Suprapubic skin (tissue), 4 donors: ENCODE measurements around the gene MYZAP. TPM values are rescaled to one million over a fixed set of nuclear protein-coding genes. Genes with fewer than 3 reads are reported as not detected.
A peak's percentile ranks its signal among the peaks of the same experiment; 100 is the strongest.

Experiments
- DNase-seq, 2 donors: peaks; one replicate each; pipeline ENCODE4 v3.0.0-alpha.2; 2019; ENCODE audit warnings: low spot score in 2 of 2
- H3K27ac ChIP-seq: fragments of 200-600 bp; sonication (generic); one replicate; pipeline ENCODE4 v1.5.1; 2019
- H3K27me3 ChIP-seq: fragments of 200-600 bp; sonication (generic); one replicate; pipeline ENCODE4 v1.5.1; 2019
- H3K36me3 ChIP-seq: fragments of 200-600 bp; sonication (generic); one replicate; pipeline ENCODE4 v1.5.1; 2019
- H3K4me1 ChIP-seq: fragments of 200-600 bp; sonication (generic); one replicate; pipeline ENCODE4 v1.5.1; 2019
- H3K4me3 ChIP-seq: fragments of 200-600 bp; sonication (generic); one replicate; pipeline ENCODE4 v1.5.1; 2019; ENCODE audit warnings: mild to moderate bottlenecking
- H3K9me3 ChIP-seq: fragments of 200-600 bp; sonication (generic); one replicate; pipeline ENCODE4 v1.5.1; 2019
- CTCF ChIP-seq, 2 donors: fragments of 200-600 bp in 1 of 2; fragments of 450-650 bp in 1 of 2; sonication (generic) in 1 of 2; IDR thresholded peaks; one replicate each; pipeline ENCODE4 v1.5.1; 2016 to 2019; ENCODE audit warnings: antibody characterized with exemption in 2 of 2, mild to moderate bottlenecking in 1 of 2, moderate library complexity in 1 of 2
- EP300 ChIP-seq: sonication (generic); formaldehyde crosslinking; IDR thresholded peaks from one replicate; pipeline ENCODE4 v1.6.1; 2017; ENCODE audit warnings: antibody characterized with exemption
- POLR2A ChIP-seq, 2 donors: fragments of 450-650 bp; IDR thresholded peaks; one replicate each; pipeline ENCODE4 v1.6.1; 2017; ENCODE audit warnings: antibody characterized with exemption in 2 of 2, mild to moderate bottlenecking in 2 of 2, moderate library complexity in 2 of 2
- POLR2AphosphoS5 ChIP-seq, 3 donors: sonication (generic); formaldehyde crosslinking; IDR thresholded peaks; one replicate each; pipeline ENCODE4 v1.6.1; 2017; ENCODE audit warnings: antibody characterized with exemption in 3 of 3
- WGBS: methylation state at CpG from one replicate; pipeline ENCODE4 v1.1.5; 2018; 5-methylcytosine and 5-hydroxymethylcytosine counted together
- total RNA-seq, 4 donors: library from RNA; depleted of rRNA; stranded (reverse); fragments of >200 nt; gene quantifications; one replicate each; pipeline ENCODE4 v1.1.0, GENCODE V29; 2016

The MYZAP gene
- total RNA-seq, 4 donors from 2014 or later, result 8.6 to 14.9 (median 11.6) TPM

GRCh38 chr15:57582090-57582489 is 9.6 kb upstream of the MYZAP start:
- Histone ChIP-seq H3K27ac (no peak overlapping the region), H3K4me1 (peaks cover 6% of the 10 kb centered on the region), H3K36me3 (no peaks in the 10 kb centered on the region), H3K27me3 (peaks cover 4% of the 10 kb centered on the region), H3K4me3 (no peak overlapping the region), H3K9me3 (peaks cover 8% of the 10 kb centered on the region)
- TF ChIP-seq CTCF (IDR thresholded peaks at IDR 0.05) (no peak), POLR2AphosphoS5 (IDR thresholded peaks at IDR 0.05) (no peak), EP300 (no peak), POLR2A (IDR thresholded peaks at IDR 0.05) (no peak)
- DNase-seq, result no peak
- 73% methylated on average over 1 of the region's 1 CpG for WGBS

- DNase-seq, result no peak
- WGBS, result 91% methylated on average over 2 of the region's 2 CpGs
- peaks cover 8% of the 10 kb centered on the region for H3K9me3 ChIP-seq
- no peaks in the 10 kb centered on the region for H3K36me3 ChIP-seq
- H3K27ac ChIP-seq, result no peak overlapping the region
- peaks cover 4% of the 10 kb centered on the region for H3K27me3 ChIP-seq
- H3K4me3 ChIP-seq, result no peak overlapping the region
- TF ChIP-seq CTCF (IDR thresholded peaks at IDR 0.05) (no peak), EP300 (no peak), POLR2AphosphoS5 (IDR thresholded peaks at IDR 0.05) (no peak), POLR2A (IDR thresholded peaks at IDR 0.05) (no peak)
- H3K4me1 ChIP-seq, result peaks cover 16% of the 10 kb centered on the region
Measured at GRCh38 chr15:57583282-57583681, 8.4 kb upstream of the MYZAP start.

- TF ChIP-seq POLR2A (IDR thresholded peaks at IDR 0.05), result no peak
- TF ChIP-seq CTCF (IDR thresholded peaks at IDR 0.05), result no peak
- TF ChIP-seq EP300, result no peak
- no peak for TF ChIP-seq POLR2AphosphoS5 (IDR thresholded peaks at IDR 0.05)
- 88% methylated on average over 3 of the region's 3 CpGs for whole genome bisulfite sequencing
Measured at GRCh38 chr15:57583720-57584119, 8.0 kb upstream of the MYZAP start.

GRCh38 chr15:57586661-57587424 is 4.9 kb upstream of the MYZAP start:
- TF ChIP-seq EP300, result no peak
- peaks cover 8% of the 10 kb centered on the region for H3K9me3 ChIP-seq
- H3K4me3 ChIP-seq, result no peak overlapping the region
- no peak for DNase-seq
- H3K4me1 ChIP-seq, result peaks cover 51% of the 10 kb centered on the region
- H3K36me3 ChIP-seq, result no peaks in the 10 kb centered on the region
- whole genome bisulfite sequencing, result 39% methylated on average over 6 of the region's 6 CpGs
- peaks cover under 1% of the 10 kb centered on the region for H3K27me3 ChIP-seq
- peak overlapping the region; percentile 20 for H3K27ac ChIP-seq

More at GRCh38 chr15:57583720-57584119, 8.0 kb upstream of the MYZAP start:
- no peak for DNase-seq
- H3K27ac ChIP-seq, result no peak overlapping the region
- H3K27me3 ChIP-seq, result peaks cover 4% of the 10 kb centered on the region
- no peak overlapping the region for H3K4me3 ChIP-seq
- H3K4me1 ChIP-seq, result peaks cover 21% of the 10 kb centered on the region
- peaks cover 8% of the 10 kb centered on the region for H3K9me3 ChIP-seq
- no peaks in the 10 kb centered on the region for H3K36me3 ChIP-seq

GRCh38 chr15:57589281-57589680 is 2.4 kb upstream of the MYZAP start:
- TF ChIP-seq POLR2AphosphoS5 (IDR thresholded peaks at IDR 0.05), result no peak
- TF ChIP-seq POLR2A (IDR thresholded peaks at IDR 0.05), result no peak
- TF ChIP-seq EP300, result no peak
- no peak for TF ChIP-seq CTCF (IDR thresholded peaks at IDR 0.05)
- Histone ChIP-seq H3K27me3 (no peaks in the 10 kb centered on the region), H3K4me3 (no peak overlapping the region), H3K36me3 (no peaks in the 10 kb centered on the region), H3K27ac (peak overlapping the region; percentile 55), H3K4me1 (peaks cover 59% of the 10 kb centered on the region), H3K9me3 (no peaks in the 10 kb centered on the region)
- WGBS, result 74% methylated on average over 1 of the region's 1 CpG
- peak in 1 of 2 donors; percentile 50 for DNase-seq
